ENCODE measurements around the gene TRPV2.

The TRPV2 gene

DNA sequence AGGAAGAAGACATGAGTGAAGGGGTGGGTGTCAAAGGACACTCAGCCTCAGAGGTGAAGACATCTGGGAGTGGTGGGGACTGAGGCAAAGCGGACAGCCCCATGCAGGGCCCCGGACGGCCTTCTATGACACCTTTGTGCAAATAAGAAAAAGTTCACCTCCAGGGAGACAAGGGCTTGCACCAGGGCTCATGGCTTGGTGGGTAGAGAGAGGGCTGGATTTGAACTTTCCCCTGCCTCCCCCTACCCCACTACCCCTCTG is 46.2 kb downstream of the TRPV2 start:
- ATAC-seq (ENCODE audit: insufficient read depth, low read depth) (no peak), DNase-seq (no peak)
- TF ChIP-seq EZH2 (IDR thresholded peaks at IDR 0.05; ENCODE audit: borderline replicate concordance, low read depth, low read length, severe bottlenecking), result no peak
- TF ChIP-seq, protein P1, sequence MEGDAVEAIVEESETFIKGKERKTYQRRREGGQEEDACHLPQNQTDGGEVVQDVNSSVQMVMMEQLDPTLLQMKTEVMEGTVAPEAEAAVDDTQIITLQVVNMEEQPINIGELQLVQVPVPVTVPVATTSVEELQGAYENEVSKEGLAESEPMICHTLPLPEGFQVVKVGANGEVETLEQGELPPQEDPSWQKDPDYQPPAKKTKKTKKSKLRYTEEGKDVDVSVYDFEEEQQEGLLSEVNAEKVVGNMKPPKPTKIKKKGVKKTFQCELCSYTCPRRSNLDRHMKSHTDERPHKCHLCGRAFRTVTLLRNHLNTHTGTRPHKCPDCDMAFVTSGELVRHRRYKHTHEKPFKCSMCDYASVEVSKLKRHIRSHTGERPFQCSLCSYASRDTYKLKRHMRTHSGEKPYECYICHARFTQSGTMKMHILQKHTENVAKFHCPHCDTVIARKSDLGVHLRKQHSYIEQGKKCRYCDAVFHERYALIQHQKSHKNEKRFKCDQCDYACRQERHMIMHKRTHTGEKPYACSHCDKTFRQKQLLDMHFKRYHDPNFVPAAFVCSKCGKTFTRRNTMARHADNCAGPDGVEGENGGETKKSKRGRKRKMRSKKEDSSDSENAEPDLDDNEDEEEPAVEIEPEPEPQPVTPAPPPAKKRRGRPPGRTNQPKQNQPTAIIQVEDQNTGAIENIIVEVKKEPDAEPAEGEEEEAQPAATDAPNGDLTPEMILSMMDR (IDR thresholded peaks at IDR 0.05; ENCODE audit: borderline replicate concordance, extremely low read depth, low read length, poor library complexity, severe bottlenecking), result no peak
- no peak overlapping the region for H3K4me3 ChIP-seq (ENCODE audit: low read depth in 1 of 2, low read length in 2 of 2)
- H4K20me1 ChIP-seq (ENCODE audit: insufficient read depth, low read length), result peaks cover 38% of the 10 kb centered on the region
- no peak overlapping the region for H3K9ac ChIP-seq (ENCODE audit: low read depth, low read length)
- no peaks in the 10 kb centered on the region for H3K27me3 ChIP-seq (ENCODE audit: insufficient read depth, low read length, poor library complexity)
- no peaks in the 10 kb centered on the region for H3K79me2 ChIP-seq (ENCODE audit: insufficient read depth, low read length)
- H3K9me3 ChIP-seq (ENCODE audit: insufficient read depth, low read length, severe bottlenecking), result no peaks in the 10 kb centered on the region
- H3K27ac ChIP-seq (ENCODE audit: low read length), result no peak overlapping the region
- H3K36me3 ChIP-seq (ENCODE audit: insufficient read depth, low read length), result peaks cover 35% of the 10 kb centered on the region
- H3K4me1 ChIP-seq (ENCODE audit: insufficient read depth, low read length), result no peaks in the 10 kb centered on the region
- H2AFZ ChIP-seq (ENCODE audit: low read depth, low read length), result no peak overlapping the region
- H3K4me2 ChIP-seq (ENCODE audit: insufficient read depth, low read length), result no peak overlapping the region

DNA sequence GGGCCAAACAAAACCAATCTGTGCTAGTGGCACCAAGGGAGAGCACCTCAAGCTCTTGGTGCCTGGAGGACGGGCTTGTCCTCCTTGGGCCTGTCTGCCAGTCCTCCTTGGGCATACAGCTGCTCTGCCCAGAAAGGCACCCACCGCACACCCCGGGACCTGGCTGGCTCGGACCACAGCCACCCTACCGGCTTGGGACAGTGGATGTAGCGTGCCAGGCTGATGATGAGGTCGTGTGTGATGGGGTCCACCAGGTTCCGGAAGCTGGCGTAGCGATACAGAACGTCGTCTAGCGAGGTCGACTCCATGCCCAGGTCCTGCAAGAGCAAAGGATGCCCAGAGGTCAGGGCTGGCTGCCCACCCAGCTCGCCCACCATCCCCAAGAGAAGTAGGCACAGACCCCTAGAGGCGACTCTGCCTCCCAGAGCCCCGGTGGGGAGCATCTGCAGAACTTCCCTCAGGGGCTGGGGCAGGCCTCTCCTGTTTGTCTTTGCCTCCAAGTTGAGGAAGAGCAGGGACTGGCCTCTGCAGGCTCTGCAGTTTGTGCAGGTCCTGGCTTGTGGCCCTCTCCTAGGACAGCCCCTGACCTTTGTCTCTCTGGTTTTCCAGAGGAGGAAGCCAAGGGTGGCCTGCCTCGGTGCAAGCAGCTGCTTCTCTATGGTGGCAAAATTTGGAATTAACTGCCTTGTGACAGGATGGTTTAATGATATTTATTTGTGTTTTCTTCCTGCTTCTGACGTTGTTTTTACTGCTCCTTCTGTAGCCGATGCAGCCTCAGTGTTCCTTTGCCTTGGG is 46.9 kb downstream of the TRPV2 start:
- Histone ChIP-seq H3K79me2 (ENCODE audit: insufficient read depth, low read length) (no peaks in the 10 kb centered on the region), H3K4me3 (ENCODE audit: low read depth in 1 of 2, low read length in 2 of 2) (no peak overlapping the region), H3K36me3 (ENCODE audit: insufficient read depth, low read length) (peaks cover 28% of the 10 kb centered on the region), H3K4me1 (ENCODE audit: insufficient read depth, low read length) (no peaks in the 10 kb centered on the region), H4K20me1 (ENCODE audit: insufficient read depth, low read length) (peaks cover 37% of the 10 kb centered on the region), H3K27ac (ENCODE audit: low read length) (no peak overlapping the region), H3K27me3 (ENCODE audit: insufficient read depth, low read length, poor library complexity) (no peaks in the 10 kb centered on the region), H2AFZ (ENCODE audit: low read depth, low read length) (no peak overlapping the region), H3K4me2 (ENCODE audit: insufficient read depth, low read length) (no peak overlapping the region), H3K9ac (ENCODE audit: low read depth, low read length) (no peak overlapping the region), H3K9me3 (ENCODE audit: insufficient read depth, low read length, severe bottlenecking) (no peaks in the 10 kb centered on the region)
- TF ChIP-seq, protein P1 (IDR thresholded peaks at IDR 0.05; ENCODE audit: borderline replicate concordance, extremely low read depth, low read length, poor library complexity, severe bottlenecking), result no peak
- TF ChIP-seq EZH2 (IDR thresholded peaks at IDR 0.05; ENCODE audit: borderline replicate concordance, low read depth, low read length, severe bottlenecking), result no peak
- ATAC-seq (ENCODE audit: insufficient read depth, low read depth) (no peak), DNase-seq (no peak)

DNA sequence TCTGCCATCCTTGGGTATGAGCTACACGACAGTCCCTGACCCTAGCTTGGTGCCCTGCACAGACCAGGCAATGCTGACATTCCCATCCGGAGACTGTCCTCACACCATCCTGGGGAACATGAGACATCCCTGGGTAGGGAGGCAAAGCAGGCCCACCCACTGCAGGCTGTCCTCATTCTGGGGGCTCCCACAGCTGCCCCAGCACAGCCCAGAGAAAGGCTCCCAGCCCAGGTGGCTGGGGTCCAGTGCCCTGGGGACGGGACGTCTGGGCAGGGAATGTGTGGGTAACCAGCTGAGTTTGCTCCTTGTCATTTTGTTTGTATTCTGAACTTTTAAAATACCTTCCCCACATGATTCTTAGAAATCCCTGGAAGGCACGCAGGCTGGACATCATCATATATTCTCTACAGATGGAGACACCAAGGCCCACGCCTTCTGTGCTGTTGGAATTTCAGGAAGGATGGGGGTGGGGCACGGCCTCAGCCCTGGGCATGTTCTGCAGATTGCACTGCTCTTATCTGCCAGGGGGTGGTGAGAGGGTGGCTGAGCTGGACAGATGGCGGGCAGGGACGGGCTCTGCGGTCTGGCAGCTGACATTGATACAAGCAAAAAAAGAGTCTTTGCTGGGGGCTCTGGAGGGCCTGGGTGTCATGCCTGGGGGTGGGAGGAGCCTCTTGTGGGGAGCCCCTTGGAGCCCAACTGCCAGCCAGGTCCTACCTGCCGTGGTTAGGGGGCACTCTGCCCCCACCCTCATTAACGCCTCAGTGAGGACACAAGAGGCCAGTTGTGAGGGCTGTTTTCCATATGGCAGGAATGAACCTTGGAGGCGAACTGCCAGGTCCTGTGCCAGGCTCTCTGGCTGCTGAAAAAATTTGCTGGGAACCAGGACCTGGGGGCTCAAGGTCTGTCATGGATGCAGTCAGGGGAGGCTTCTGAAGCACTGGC is 48.3 kb downstream of the TRPV2 start:
- Histone ChIP-seq H3K4me2 (ENCODE audit: insufficient read depth, low read length) (no peak overlapping the region), H3K27ac (ENCODE audit: low read length) (no peak overlapping the region), H3K9me3 (ENCODE audit: insufficient read depth, low read length, severe bottlenecking) (no peaks in the 10 kb centered on the region), H3K79me2 (ENCODE audit: insufficient read depth, low read length) (no peaks in the 10 kb centered on the region), H3K36me3 (ENCODE audit: insufficient read depth, low read length) (peaks cover 24% of the 10 kb centered on the region), H3K4me1 (ENCODE audit: insufficient read depth, low read length) (no peaks in the 10 kb centered on the region), H2AFZ (ENCODE audit: low read depth, low read length) (no peak overlapping the region), H3K9ac (ENCODE audit: low read depth, low read length) (no peak overlapping the region), H3K27me3 (ENCODE audit: insufficient read depth, low read length, poor library complexity) (no peaks in the 10 kb centered on the region), H3K4me3 (ENCODE audit: low read depth in 1 of 2, low read length in 2 of 2) (no peak overlapping the region), H4K20me1 (ENCODE audit: insufficient read depth, low read length) (peaks cover 38% of the 10 kb centered on the region)
- no peak for TF ChIP-seq EZH2 (IDR thresholded peaks at IDR 0.05; ENCODE audit: borderline replicate concordance, low read depth, low read length, severe bottlenecking)
- TF ChIP-seq, protein P1 (IDR thresholded peaks at IDR 0.05; ENCODE audit: borderline replicate concordance, extremely low read depth, low read length, poor library complexity, severe bottlenecking), result no peak
- ATAC-seq (ENCODE audit: insufficient read depth, low read depth) (no peak), DNase-seq (no peak)
